ENCODE data around the gene CARF. TPM values are rescaled to one million over a fixed set of nuclear protein-coding genes. Genes with fewer than 3 reads are reported as not detected.
"Not testable (repeated sequence)": the region's sequence is repeated elsewhere in the genome, so short reads cannot be mapped to it uniquely, and the experiment has no call there.

Gene CARF
- total RNA-seq, 1 donor, result 14.0 TPM

DNA sequence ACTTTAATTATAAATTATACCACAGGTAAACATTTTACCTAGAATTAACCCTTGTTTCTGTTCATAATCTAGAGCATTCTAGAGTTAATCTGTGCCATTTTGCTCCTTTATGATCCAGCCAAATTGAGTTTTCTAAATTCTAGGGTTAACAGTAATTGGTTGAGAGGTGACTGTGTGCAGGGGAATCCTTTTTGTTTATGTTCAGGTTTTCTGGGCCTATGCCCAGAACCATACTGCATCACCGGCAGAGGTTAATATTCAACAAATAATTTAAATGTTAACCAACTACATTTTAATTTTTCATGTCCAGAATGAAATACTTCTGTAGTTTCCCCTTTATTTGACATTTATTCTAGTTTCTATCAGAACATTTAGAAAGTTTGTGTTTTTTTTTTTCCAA, 32.3 kb downstream of the CARF start:
- TF ChIP-seq, protein P1, sequence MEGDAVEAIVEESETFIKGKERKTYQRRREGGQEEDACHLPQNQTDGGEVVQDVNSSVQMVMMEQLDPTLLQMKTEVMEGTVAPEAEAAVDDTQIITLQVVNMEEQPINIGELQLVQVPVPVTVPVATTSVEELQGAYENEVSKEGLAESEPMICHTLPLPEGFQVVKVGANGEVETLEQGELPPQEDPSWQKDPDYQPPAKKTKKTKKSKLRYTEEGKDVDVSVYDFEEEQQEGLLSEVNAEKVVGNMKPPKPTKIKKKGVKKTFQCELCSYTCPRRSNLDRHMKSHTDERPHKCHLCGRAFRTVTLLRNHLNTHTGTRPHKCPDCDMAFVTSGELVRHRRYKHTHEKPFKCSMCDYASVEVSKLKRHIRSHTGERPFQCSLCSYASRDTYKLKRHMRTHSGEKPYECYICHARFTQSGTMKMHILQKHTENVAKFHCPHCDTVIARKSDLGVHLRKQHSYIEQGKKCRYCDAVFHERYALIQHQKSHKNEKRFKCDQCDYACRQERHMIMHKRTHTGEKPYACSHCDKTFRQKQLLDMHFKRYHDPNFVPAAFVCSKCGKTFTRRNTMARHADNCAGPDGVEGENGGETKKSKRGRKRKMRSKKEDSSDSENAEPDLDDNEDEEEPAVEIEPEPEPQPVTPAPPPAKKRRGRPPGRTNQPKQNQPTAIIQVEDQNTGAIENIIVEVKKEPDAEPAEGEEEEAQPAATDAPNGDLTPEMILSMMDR (IDR thresholded peaks at IDR 0.05; ENCODE audit: insufficient read depth, low read length), result no peak
- H3K4me3 ChIP-seq (ENCODE audit: low read depth, low read length), result no peak overlapping the region
- peak; percentile 5 for DNase-seq (ENCODE audit: low read depth)

DNA sequence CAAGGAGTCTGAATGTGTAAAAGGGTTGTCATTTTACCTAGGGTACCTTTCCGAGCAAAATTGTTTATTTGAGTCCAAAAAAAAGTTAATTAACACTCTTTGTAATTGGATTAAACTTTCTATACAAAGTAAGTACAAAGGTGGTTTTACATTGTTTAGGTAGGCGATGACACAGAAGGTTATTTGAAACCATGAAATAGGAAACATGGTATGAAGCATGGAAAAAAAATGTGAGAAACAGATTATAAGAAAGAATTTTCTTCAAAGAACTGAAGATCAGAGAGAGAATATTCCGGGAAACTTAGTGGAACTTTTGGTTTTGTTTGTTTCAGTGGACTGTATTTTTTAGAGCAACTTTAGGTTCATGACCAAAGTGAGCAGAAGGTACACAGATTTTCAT, 32.7 kb downstream of the CARF start:
- no peak for DNase-seq (ENCODE audit: low read depth)
- H3K4me3 ChIP-seq (ENCODE audit: low read depth, low read length), result no peak overlapping the region

DNA sequence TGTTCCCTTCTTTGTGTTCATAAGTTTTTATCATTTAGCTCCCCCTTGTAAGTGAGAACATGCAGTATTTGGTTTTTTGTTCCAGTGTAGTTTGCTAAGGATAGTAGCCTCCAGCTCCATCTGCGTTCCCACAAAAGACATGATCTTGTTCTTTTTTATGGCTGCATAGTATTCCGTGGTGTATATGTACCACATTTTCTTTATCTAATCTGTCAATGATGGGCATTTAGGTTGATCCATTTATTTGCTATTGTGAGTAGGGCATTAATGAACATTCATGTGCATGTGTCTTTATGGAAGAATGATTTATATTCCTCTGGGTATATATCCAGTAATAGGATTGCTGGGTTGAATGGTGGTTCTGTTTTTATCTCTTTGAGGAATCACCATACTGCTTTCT, 33.4 kb downstream of the CARF start:
- no peak for DNase-seq (ENCODE audit: low read depth)
- TF ChIP-seq, protein P1 (IDR thresholded peaks at IDR 0.05; ENCODE audit: insufficient read depth, low read length), result no peak
- no peak overlapping the region for H3K4me3 ChIP-seq (ENCODE audit: low read depth, low read length)

More for the DNA sequence above, 32.7 kb downstream of the CARF start:
- TF ChIP-seq, protein P1 (IDR thresholded peaks at IDR 0.05; ENCODE audit: insufficient read depth, low read length), result no peak

DNA sequence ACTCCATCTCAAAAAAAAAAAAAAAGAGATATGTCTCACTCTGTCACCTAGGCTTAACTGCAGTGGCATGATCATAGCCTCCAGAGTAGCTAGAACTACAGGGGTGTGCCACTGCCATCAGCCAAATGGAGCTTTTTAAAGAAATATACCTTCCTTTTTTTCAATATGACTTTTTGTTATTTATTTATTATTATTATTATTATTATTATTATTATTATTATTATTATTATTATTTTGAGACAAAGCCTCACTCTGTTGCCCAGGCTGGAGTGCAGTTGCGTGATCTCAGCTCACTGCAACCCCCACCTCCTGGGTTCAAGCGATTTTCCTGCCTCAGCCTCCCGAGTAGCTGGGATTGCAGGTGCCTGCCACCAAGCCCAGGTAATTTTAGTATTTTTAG, 37.3 kb downstream of the CARF start:
- not testable (repeated sequence) for H3K4me3 ChIP-seq (ENCODE audit: low read depth, low read length); DNase-seq (ENCODE audit: low read depth)

DNA sequence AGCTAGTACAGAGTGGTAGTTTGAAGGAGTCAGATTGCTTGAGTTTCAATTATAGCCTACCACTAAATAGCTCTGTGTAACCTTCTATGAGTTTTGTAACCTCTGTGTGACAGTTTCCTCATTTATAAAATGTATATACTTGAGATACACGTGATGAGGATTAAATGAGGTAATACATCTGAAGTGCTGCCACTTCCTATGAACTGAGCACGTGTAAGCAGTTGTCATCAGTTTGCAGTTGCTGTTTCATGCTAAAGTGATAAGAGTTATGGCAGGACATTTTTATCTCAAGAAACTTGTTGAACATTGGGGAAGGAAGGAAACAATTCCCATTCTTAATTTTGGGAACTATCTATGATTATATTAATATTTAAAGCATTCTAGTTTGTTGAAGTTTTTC, 38.5 kb downstream of the CARF start:
- peak; percentile 4 for DNase-seq (ENCODE audit: low read depth)
- TF ChIP-seq, protein P1 (IDR thresholded peaks at IDR 0.05; ENCODE audit: insufficient read depth, low read length), result no peak
- no peak overlapping the region for H3K4me3 ChIP-seq (ENCODE audit: low read depth, low read length)

DNA sequence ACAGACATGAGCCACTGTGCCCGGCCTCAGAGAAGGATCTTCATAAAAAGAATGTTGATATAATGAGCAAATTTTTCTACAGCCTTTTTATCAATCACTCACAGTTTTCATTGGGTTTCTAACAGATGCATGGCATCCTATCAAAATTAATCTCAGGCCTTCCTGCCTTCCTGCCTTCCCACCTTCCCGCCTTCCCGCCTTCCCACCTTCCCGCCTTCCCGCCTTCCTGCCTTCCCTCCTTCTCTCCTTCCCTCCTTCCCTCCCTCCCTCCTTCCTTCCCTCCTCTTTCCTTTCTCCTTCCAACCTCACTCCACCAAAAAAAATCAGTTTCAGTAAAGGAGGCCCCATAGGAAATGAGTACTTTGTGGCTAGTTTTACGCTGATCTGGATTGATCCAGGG, 48.4 kb downstream of the CARF start:
- H3K4me3 ChIP-seq (ENCODE audit: low read depth, low read length), result no peak overlapping the region

DNA sequence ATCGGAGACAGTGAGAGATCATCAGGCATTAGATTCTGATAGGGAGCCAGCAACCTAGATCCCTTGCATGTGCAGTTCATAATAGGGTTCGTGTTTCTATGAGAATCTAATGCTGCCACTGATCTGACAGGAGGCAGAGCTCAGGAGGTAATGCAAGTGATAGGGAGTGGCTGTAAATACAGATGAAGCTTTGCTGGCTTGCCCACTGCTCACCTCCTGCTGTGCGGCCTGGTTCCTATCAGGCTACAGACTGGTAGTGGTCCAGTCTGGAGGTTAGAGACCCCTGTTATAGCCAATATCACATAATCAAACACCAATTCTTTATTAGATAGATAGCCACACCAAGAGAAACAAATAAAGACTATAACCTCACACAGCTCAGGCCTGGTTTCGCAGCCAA, 51.6 kb downstream of the CARF start:
- DNase-seq (ENCODE audit: low read depth), result no peak
- TF ChIP-seq, protein P1 (IDR thresholded peaks at IDR 0.05; ENCODE audit: insufficient read depth, low read length), result no peak
- no peak overlapping the region for H3K4me3 ChIP-seq (ENCODE audit: low read depth, low read length)

More for the DNA sequence above, 48.4 kb downstream of the CARF start:
- DNase-seq (ENCODE audit: low read depth), result no peak
- TF ChIP-seq, protein P1 (IDR thresholded peaks at IDR 0.05; ENCODE audit: insufficient read depth, low read length), result no peak

Measured in fibroblast of the aortic adventitia (primary cell).